ENCODE data around the gene TRIM38.
"Not testable (repeated sequence)": the region's sequence is repeated elsewhere in the genome, so short reads cannot be mapped to it uniquely, and the experiment has no call there.

Gene TRIM38

DNA sequence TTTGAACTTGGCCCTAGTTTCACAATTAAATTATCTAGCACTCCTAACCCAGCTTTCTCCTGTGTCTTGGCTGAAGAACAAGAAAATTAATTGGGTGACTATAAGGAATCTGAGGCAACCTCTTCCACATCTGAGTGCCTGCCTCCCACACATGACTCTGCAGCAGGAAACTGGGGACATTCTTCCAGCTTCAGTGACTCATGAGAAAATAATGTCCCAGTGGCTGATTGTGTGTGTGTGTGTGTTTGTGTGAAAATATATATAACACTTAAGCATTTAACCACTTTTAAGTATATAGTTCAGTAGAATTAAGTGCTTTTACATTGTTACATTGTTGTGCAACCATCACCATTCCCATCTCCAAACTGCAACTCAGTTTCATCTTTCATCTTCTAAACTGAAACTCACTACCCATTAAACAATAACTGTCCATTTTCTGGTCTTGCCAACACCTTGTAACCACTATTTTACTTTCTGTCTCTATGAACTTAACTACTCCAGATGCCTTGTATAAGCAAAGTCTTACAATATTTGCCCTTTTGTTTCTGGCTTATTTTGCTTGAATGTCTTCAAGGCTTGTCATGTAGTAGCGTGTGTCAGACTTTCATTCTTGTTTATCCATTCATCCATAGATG, 8.7 kb downstream of the TRIM38 start:
- DNase-seq (ENCODE audit: low read depth): no peak

GRCh38 chr6:25972128-25972527, 9.5 kb downstream of the TRIM38 start:
- DNase-seq (ENCODE audit: low read depth): no peak

GRCh38 chr6:25972902-25973301, 10.3 kb downstream of the TRIM38 start:
- DNase-seq (ENCODE audit: low read depth): no peak

DNA sequence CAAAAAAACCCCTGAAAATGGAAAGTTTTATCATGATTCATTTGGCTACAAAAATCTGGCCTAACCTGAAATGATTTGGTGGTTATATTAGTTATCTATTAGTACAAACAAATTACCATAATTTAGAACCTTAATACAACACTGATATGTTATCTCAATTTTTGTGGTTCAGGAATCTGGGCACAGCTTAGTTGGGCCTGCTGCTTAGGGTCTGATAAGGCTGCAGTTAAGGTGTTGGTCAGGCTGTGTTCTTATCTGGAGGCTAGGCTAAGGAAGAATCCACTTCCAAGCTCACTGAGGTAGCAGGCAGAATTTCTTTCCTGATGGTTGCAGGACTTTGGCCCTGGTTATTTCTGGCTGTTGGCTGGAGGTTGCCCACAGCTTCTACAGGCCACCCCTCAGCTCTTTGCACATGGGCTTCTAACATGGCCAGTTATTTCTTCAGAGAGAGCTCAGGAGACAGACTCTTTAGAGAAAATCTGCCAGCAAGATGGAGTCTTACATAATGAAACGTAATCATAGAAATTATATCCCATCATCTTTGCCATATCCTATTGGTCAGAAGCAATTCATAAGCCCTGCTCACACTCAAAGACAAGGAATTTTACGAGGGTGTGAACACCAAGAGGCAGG, 11.4 kb downstream of the TRIM38 start:
- DNase-seq (ENCODE audit: low read depth): no peak

DNA sequence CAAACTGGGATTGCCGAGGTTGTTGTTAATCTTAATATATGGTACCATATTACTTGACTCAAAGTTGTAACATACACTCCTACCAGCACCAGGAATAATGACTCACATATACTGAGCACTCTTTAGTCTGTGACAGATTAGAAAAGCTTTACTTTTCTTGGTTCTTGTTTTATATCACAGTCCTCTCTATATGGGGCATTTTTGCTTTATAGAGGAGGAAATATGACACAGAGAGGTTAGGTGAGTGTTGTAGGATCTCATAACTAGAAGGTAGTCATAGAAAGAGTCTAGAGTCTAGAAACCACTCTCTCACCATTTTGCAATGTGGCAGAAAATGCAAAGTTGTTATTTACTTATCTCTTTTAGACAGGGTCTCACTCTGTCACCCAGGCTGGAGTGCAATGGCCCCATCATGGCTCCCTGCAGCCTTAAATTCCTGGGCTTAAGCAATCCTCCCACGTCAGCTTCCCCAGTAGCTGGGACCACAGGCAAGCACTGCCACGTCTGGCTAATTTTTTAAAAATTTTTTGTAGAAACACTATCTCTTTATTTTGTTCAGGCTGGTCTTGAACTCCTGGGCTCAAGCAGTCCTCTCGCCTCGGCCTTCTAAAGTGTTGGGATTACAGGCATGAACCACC, 13.4 kb downstream of the TRIM38 start:
- no peak for DNase-seq (ENCODE audit: low read depth)

GRCh38 chr6:25980935-25981334, 18.3 kb downstream of the TRIM38 start:
- no peak for DNase-seq (ENCODE audit: low read depth)

- DNase-seq (ENCODE audit: low read depth): no peak
Measured at GRCh38 chr6:25981568-25982263, 19.1 kb downstream of the TRIM38 start.

- DNase-seq (ENCODE audit: low read depth): no peak
Measured at GRCh38 chr6:25984265-25984664, 21.7 kb downstream of the TRIM38 start.

- DNase-seq (ENCODE audit: low read depth): no peak
Measured at GRCh38 chr6:25987845-25988244, 25.2 kb downstream of the TRIM38 start.

- no peak for DNase-seq (ENCODE audit: low read depth)
Measured at GRCh38 chr6:25990172-25990873, 27.7 kb downstream of the TRIM38 start.

GRCh38 chr6:25991785-25992412, 29.3 kb downstream of the TRIM38 start:
- DNase-seq (ENCODE audit: low read depth): peak; percentile 15

DNA sequence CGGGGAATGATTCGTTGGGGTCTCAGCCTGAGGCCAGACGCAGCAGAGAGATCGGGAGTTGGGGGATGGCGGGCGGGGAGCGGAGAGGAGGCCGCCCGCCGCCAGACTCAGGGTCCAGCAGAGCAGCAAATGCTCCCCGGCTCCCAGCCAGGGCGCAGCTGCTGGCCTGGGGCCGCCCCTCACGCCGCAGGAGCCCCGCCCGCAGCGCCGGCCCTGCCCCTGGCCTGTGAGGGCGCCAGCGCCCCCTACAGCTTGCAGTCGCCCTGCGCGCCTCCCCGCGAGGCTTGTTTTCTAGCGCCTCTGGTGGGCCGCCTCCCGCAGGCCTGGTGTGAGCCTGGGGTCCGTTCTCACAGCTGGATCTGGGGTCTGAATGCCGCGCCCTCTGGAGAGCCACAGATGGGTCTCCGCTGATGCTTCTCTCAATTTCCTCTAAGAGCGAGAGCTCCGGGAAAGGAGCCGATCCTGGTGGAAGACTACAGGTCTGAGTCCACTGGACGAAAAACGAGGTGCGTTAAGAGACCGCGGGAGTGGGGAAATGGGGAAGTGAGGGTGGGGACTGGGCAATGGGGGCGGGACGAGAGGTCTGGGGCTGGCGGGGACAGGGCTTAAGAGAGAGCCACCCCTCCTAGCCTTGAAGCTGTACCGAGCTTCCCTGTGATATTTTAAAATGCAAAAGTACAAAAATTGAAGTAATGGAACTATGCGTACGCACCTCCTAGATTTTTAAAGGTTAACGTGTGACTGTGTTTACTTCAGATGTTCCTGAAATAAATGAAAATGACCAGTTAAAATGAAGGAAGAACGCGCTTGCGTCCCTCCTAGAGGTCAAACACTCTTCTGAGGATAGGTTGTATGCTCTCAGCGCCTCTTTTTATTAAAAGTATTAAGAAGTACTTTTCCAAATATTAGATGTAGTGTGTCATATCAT, 30.1 kb downstream of the TRIM38 start:
- peak; percentile 88 for DNase-seq (ENCODE audit: low read depth)

GRCh38 chr6:25993341-25993684, 30.7 kb downstream of the TRIM38 start:
- DNase-seq (ENCODE audit: low read depth): not testable (repeated sequence)

DNA sequence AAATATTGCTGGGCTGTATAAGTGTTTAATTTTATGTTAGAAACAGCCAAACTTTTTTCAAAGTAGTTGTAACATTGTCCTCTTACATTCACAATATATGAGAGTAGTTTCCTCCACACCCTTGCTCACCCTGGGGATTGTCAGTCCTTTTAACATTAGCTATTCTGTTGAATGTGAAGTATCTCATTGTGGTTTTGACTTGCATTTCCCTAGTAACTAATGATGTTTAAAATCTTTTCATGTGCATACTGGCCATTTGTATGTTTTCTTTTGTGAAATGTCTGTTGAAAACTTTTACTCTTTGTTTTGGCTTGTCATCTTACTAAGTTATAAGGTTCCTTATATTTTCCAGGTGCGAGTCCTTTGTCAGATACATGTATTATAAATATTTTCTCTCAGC, 32.9 kb downstream of the TRIM38 start:
- no peak for DNase-seq (ENCODE audit: low read depth)

DNA sequence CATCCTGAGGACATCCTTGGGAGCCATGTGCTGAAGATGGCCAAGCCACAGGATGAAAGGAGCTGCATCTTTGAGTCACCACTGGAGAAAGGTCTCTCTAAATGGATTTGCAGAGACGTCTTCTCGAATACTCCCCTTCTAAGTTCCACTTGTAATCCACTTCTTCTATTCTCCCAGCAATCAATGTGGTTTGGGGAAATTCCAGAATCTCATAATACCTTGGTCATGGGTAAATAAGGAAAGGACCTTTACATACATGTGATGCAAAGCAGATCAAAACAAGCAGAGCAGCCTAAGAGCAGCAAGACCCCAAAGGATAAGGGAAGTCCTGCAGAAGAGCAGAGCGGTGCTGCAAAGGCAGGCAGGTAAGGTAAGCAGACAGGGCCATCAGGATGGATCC, 35.3 kb downstream of the TRIM38 start:
- no peak for DNase-seq (ENCODE audit: low read depth)

DNA sequence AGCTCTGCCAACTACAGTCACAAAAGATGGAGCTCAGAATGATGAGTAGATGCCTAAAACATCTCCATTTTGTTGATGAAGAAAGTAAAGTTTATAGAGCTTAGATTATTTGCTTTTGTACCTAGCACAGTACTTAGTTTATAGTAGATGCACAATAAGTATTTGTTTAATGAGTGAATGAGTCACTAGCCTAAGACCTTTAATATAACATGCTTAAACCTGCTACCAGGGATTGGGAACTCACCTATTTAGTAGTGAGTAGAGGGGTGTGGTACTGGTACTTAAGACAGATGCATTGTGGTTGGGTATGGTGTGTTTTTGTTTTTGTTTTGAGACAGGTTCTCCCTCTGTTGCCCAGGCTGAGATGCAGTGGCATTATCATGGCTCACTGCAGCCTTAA, 35.8 kb downstream of the TRIM38 start:
- DNase-seq (ENCODE audit: low read depth): no peak

DNA sequence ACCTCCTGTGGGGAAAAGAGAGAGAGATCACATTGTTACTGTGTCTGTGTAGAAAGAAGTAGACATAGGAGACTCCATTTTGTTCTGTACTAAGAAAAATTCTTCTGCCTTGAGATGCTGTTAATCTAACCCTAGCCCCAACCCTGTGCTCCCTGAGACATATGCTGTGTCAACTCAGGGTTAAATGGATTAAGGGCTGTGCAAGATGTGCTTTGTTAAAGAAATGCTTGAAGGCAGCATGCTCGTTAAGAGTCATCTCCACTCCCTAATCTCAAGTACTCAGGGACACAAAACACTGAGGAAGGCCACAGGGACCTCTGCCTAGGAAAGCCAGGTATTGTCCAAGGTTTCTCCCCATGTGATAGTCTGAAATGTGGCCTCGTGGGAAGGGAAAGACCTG, 36.6 kb downstream of the TRIM38 start:
- not testable (repeated sequence) for DNase-seq (ENCODE audit: low read depth)

DNA sequence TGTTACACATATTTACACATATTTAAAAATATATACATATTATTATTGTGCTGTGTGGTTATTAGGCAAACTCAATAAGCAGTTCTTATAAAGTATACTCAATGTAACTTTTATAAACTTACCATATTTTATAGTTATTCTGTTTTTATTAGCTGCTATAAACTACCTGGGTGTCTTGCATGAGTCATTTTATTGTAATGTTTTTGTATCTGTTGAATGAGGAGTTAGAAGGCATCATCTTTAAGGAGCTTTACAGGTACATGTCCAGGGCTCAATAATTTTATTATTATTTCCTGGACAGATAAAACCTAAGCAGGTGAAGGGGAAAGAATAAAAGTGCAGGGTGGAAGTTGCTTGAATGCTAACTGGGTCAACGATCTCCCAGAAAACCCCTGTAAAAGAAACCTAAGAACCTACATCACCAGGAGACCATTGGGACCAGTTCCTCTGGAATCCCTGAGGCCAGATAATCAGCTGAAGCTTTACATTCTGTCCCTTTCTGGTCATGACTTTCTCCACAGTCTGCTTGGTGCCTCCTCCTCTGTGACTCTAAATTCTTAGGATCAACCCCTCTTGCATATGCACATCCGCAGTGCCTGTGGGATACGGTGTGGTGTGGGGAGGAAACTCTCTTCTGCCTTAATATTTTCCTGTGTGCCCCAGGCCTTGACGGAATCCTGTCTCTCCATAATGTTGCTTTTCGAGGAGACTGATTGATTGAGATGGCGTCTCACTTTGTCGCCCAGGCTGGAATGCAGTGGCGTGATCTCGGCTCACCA, 38.0 kb downstream of the TRIM38 start:
- no peak for DNase-seq (ENCODE audit: low read depth)

DNA sequence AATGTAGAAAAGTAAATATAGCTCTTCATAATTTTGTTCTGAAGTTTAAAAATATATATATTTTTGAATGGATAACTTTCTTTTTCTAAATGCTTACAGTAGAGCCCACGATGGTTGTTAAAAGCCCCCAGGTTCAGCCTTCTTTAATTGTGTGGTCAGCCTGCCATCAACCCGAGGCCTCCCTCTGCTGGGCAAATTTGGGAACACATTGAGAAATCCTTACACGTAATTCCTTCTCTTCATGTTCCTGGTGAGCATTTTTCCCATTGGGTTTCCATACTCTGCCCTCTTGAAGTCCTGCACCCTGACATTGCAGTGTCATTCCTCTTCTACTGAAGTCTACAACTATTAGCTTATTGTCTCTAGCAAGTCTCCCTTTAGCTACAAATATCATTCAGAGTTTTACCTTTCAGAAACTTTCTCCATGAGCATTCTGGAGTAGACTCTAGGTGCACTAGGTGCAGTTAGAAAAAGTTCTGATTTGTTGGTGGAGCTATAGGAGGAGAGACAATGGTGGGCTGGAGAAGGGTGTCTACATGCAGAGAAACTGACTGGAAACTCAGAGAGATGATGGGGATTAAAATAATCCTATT, 40.6 kb downstream of the TRIM38 start:
- DNase-seq (ENCODE audit: low read depth): no peak
